MM.1S (cell line): ENCODE measurements around the gene PINK1.

Experiments
- DNase-seq: peaks from one replicate; pipeline ENCODE4 v3.0.0-alpha.2; 2015
- H2AFZ ChIP-seq: fragments of 300-600 bp; sonication (generic); 2 replicates; pipeline ENCODE4 v1.6.0; 2016; ENCODE audit warnings: antibody characterized with exemption, low read length
- H3F3A ChIP-seq: fragments of 300-600 bp; sonication (generic); 2 replicates; pipeline ENCODE4 v1.6.1; 2016; ENCODE audit warnings: mild to moderate bottlenecking, antibody characterized with exemption, low read length, moderate library complexity, mixed read lengths; ENCODE audit not compliant: insufficient read depth
- H3K27ac ChIP-seq: fragments of 300-600 bp; sonication (generic); 2 replicates; pipeline ENCODE4 v1.5.1; 2016; ENCODE audit warnings: mild to moderate bottlenecking, low read length
- H3K27me3 ChIP-seq: fragments of 300-600 bp; sonication (generic); replicated peaks from 2 replicates; pipeline ENCODE4 v1.6.0; 2016; ENCODE audit warnings: low read length; ENCODE audit not compliant: insufficient read depth
- H3K36me3 ChIP-seq: fragments of 300-600 bp; sonication (generic); replicated peaks from 2 replicates; pipeline ENCODE4 v1.6.1; 2016; ENCODE audit warnings: mild to moderate bottlenecking, low read length, mixed read lengths; ENCODE audit not compliant: insufficient read depth
- H3K4me1 ChIP-seq: fragments of 300-600 bp; sonication (generic); 2 replicates; pipeline ENCODE4 v1.6.1; 2016; ENCODE audit warnings: low read length, mixed read lengths
- H3K4me2 ChIP-seq: fragments of 300-600 bp; sonication (generic); 2 replicates; pipeline ENCODE4 v1.6.0; 2016; ENCODE audit warnings: low read depth, low read length
- H3K4me3 ChIP-seq: fragments of 300-600 bp; sonication (generic); 2 replicates; pipeline ENCODE4 v1.5.1; 2016; ENCODE audit warnings: low read length, mixed read lengths
- H3K79me2 ChIP-seq: fragments of 300-600 bp; sonication (generic); 2 replicates; pipeline ENCODE4 v1.6.1; 2016; ENCODE audit warnings: mixed run types, low read length, mixed read lengths
- H3K9ac ChIP-seq: fragments of 300-600 bp; sonication (generic); 2 replicates; pipeline ENCODE4 v1.6.1; 2016; ENCODE audit warnings: low read length, mixed read lengths
- H3K9me2 ChIP-seq: fragments of 300-600 bp; sonication (generic); replicated peaks from 2 replicates; pipeline ENCODE4 v1.6.1; 2016; ENCODE audit warnings: mild to moderate bottlenecking, low read length, mixed read lengths; ENCODE audit not compliant: insufficient read depth
- H3K9me3 ChIP-seq: fragments of 300-600 bp; sonication (generic); replicated peaks from 2 replicates; pipeline ENCODE4 v1.6.1; 2016; ENCODE audit warnings: mild to moderate bottlenecking, low read length, mixed read lengths; ENCODE audit not compliant: insufficient read depth
- H4K20me1 ChIP-seq: fragments of 300-600 bp; sonication (generic); 2 replicates; pipeline ENCODE4 v1.6.1; 2016; ENCODE audit warnings: mild to moderate bottlenecking, low read length, moderate library complexity, mixed read lengths; ENCODE audit not compliant: insufficient read depth
- CTCF ChIP-seq: fragments of 300-600 bp; sonication (generic); IDR thresholded peaks from 2 replicates; pipeline ENCODE4 v1.5.1; 2016; ENCODE audit warnings: antibody characterized with exemption, low read length, mixed read lengths
- EZH2 ChIP-seq: fragments of 300-600 bp; sonication (generic); optimal IDR thresholded peaks from 2 replicates; pipeline ENCODE3; 2017; ENCODE audit warnings: low read depth, mild to moderate bottlenecking, antibody characterized with exemption, low read length, mixed read lengths
- EZH2phosphoT487 ChIP-seq: fragments of 300-600 bp; sonication (generic); IDR thresholded peaks from 2 replicates; pipeline ENCODE4 v1.6.1; 2018; ENCODE audit warnings: antibody characterized with exemption, low read length

Gene PINK1

GRCh38 chr1:20590306-20590777 is 42.9 kb upstream of the PINK1 start:
- H3K4me2 ChIP-seq: no peak overlapping the region

GRCh38 chr1:20593756-20594155 is 39.5 kb upstream of the PINK1 start:
- H2AFZ ChIP-seq: no peak overlapping the region
- H3K27ac ChIP-seq: no peak overlapping the region
- TF ChIP-seq EZH2phosphoT487: no peak
- TF ChIP-seq EZH2: no peak
- TF ChIP-seq CTCF: no peak
- H3K27me3 ChIP-seq: peaks cover 38% of the 10 kb centered on the region
- no peak overlapping the region for H3K9ac ChIP-seq
- H3K4me1 ChIP-seq: 0 out of 2 replicates have a peak, but pooled peaks cover 7% of the 10 kb centered on the region
- H4K20me1 ChIP-seq: 0 out of 2 replicates have a peak, but pooled peaks cover under 1% of the 10 kb centered on the region
- no peaks in the 10 kb centered on the region for H3K79me2 ChIP-seq
- no peak overlapping the region for H3K4me2 ChIP-seq
- no peaks in the 10 kb centered on the region for H3F3A ChIP-seq
- DNase-seq: no peak
- H3K36me3 ChIP-seq: no peaks in the 10 kb centered on the region
- no peaks in the 10 kb centered on the region for H3K9me3 ChIP-seq
- no peaks in the 10 kb centered on the region for H3K9me2 ChIP-seq
- H3K4me3 ChIP-seq: no peak overlapping the region

More at GRCh38 chr1:20590306-20590777, 42.9 kb upstream of the PINK1 start:
- no peak overlapping the region for H3K4me3 ChIP-seq
- no peaks in the 10 kb centered on the region for H3K36me3 ChIP-seq
- H3K9ac ChIP-seq: no peak overlapping the region
- 0 out of 2 replicates have a peak, but pooled peaks cover 9% of the 10 kb centered on the region for H3K4me1 ChIP-seq
- no peak overlapping the region for H3K27ac ChIP-seq
- H2AFZ ChIP-seq: no peak overlapping the region
- peaks cover 44% of the 10 kb centered on the region for H3K27me3 ChIP-seq
- TF ChIP-seq EZH2 (no peak), CTCF (no peak), EZH2phosphoT487 (no peak)
- DNase-seq: no peak
- no peaks in the 10 kb centered on the region for H3F3A ChIP-seq
- no peaks in the 10 kb centered on the region for H3K9me2 ChIP-seq
- no peaks in the 10 kb centered on the region for H4K20me1 ChIP-seq
- no peaks in the 10 kb centered on the region for H3K9me3 ChIP-seq
- H3K79me2 ChIP-seq: no peaks in the 10 kb centered on the region

- no peak overlapping the region for H3K4me3 ChIP-seq
- no peaks in the 10 kb centered on the region for H3K36me3 ChIP-seq
- DNase-seq: no peak
- H3K4me1 ChIP-seq: no peaks in the 10 kb centered on the region
- no peaks in the 10 kb centered on the region for H3F3A ChIP-seq
- TF ChIP-seq CTCF (no peak), EZH2 (no peak), EZH2phosphoT487 (no peak)
- H4K20me1 ChIP-seq: 0 out of 2 replicates have a peak, but pooled peaks cover 2% of the 10 kb centered on the region
- H3K9ac ChIP-seq: no peak overlapping the region
- no peak overlapping the region for H2AFZ ChIP-seq
- no peaks in the 10 kb centered on the region for H3K79me2 ChIP-seq
- H3K27me3 ChIP-seq: peaks cover 29% of the 10 kb centered on the region
- no peak overlapping the region for H3K4me2 ChIP-seq
- no peaks in the 10 kb centered on the region for H3K9me2 ChIP-seq
- H3K9me3 ChIP-seq: no peaks in the 10 kb centered on the region
- H3K27ac ChIP-seq: no peak overlapping the region
Measured at GRCh38 chr1:20594746-20595145, 38.5 kb upstream of the PINK1 start.
